ENCODE data around the gene TMEM26.

Gene TMEM26

GRCh38 chr10:61408105-61408504 is 45.1 kb downstream of the TMEM26 start:
- TF ChIP-seq, protein P1, sequence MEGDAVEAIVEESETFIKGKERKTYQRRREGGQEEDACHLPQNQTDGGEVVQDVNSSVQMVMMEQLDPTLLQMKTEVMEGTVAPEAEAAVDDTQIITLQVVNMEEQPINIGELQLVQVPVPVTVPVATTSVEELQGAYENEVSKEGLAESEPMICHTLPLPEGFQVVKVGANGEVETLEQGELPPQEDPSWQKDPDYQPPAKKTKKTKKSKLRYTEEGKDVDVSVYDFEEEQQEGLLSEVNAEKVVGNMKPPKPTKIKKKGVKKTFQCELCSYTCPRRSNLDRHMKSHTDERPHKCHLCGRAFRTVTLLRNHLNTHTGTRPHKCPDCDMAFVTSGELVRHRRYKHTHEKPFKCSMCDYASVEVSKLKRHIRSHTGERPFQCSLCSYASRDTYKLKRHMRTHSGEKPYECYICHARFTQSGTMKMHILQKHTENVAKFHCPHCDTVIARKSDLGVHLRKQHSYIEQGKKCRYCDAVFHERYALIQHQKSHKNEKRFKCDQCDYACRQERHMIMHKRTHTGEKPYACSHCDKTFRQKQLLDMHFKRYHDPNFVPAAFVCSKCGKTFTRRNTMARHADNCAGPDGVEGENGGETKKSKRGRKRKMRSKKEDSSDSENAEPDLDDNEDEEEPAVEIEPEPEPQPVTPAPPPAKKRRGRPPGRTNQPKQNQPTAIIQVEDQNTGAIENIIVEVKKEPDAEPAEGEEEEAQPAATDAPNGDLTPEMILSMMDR (IDR thresholded peaks at IDR 0.05; ENCODE audit: control extremely low read depth, extremely low read depth, low read depth, missing control alignments), result no peak
- ChIA-PET POLR2A (no interaction called here), CTCF (no interaction called here)
- no peak for DNase-seq (ENCODE audit: extremely low spot score)

DNA sequence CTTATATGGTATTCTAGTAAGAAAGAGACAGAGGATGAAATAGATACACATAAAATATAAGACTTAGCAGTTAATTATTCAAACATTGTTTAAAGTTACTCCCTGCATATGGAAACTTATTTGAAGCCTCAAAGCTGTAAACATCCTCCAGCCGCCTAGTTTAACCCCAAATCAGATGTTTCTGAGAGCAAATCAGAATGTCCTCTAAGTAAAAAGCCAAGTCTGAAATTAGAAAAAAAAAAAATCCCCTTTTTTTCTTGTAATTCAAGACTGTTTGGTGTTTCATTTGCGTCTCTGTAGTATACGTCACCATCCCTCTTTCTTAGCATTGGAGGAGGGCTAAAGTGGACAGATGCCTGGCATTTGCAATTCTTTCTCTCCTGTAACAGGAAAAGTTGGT is 46.4 kb downstream of the TMEM26 start:
- CTCF ChIA-PET, result no interaction called here
- POLR2A ChIA-PET, result no interaction called here
- DNase-seq (ENCODE audit: extremely low spot score), result no peak
- TF ChIP-seq, protein P1 (IDR thresholded peaks at IDR 0.05; ENCODE audit: control extremely low read depth, extremely low read depth, low read depth, missing control alignments), result no peak

- ChIA-PET CTCF (no interaction called here), POLR2A (no interaction called here)
- DNase-seq (ENCODE audit: extremely low spot score), result no peak
- TF ChIP-seq, protein P1 (IDR thresholded peaks at IDR 0.05; ENCODE audit: control extremely low read depth, extremely low read depth, low read depth, missing control alignments), result no peak
These were observed 46.9 kb downstream of the TMEM26 start for GRCh38 chr10:61406242-61406641.

DNA sequence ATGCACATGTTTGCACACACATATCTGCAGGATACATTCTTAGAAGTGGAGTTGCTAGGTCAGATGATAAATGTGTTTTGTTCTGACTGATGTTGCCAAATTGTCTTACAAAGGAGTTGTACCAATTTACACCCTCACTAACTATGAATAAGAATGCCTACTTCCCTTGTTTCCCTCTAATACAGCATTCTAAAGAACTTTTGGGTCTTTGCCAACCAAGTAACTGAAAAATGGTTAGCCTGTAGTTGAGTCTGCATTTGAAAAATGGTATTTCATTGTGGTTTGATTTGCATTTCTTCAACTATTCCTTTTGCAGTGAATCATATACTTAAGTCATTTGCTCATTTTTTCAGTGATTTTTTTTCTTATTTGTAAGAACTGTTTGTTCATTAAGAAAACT is 48.4 kb downstream of the TMEM26 start:
- ChIA-PET CTCF (no interaction called here), POLR2A (no interaction called here)
- DNase-seq (ENCODE audit: extremely low spot score), result no peak
- TF ChIP-seq, protein P1 (IDR thresholded peaks at IDR 0.05; ENCODE audit: control extremely low read depth, extremely low read depth, low read depth, missing control alignments), result no peak

DNA sequence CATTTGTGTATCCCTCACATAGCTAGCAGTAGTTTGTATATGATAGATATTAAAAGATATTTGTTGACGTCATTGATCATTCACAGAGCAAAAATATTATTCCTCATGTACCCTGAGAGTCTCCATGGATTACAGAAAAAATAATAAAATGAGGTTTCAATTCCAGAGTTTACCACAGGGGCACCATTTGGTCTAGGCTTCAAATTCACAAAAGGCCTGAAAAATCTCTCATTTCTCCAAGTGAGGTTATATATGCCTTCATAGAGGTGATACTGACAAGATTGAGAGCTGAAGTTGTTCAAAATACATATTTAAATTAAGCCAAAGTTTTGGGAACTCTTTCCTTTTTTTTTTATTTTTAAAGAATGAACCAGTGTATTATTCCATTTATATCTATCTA is 52.7 kb downstream of the TMEM26 start:
- ChIA-PET CTCF (no interaction called here), POLR2A (no interaction called here)
- TF ChIP-seq, protein P1 (IDR thresholded peaks at IDR 0.05; ENCODE audit: control extremely low read depth, extremely low read depth, low read depth, missing control alignments), result no peak
- DNase-seq (ENCODE audit: extremely low spot score), result no peak

- TF ChIP-seq, protein P1 (IDR thresholded peaks at IDR 0.05; ENCODE audit: control extremely low read depth, extremely low read depth, low read depth, missing control alignments), result no peak
- POLR2A ChIA-PET, result no interaction called here
- DNase-seq (ENCODE audit: extremely low spot score), result no peak
- CTCF ChIA-PET, result interaction anchor here (1.2 kb wide), 1 partner anchor 12 kb away, joined by 3 read pairs; no protein-coding TSS in a partner anchor
These were observed 53.8 kb downstream of the TMEM26 start for GRCh38 chr10:61399406-61399805.
